PC-3 (cell line): ENCODE results near the gene ZNF878.

Experiments
- CTCF ChIP-seq: fragments of 300-600 bp; sonication (generic); conservative IDR thresholded peaks from 2 replicates; pipeline ENCODE4 v1.5.1; 2017; ENCODE audit warnings: antibody characterized with exemption, low read depth, mild to moderate bottlenecking, low read length
- EZH2 ChIP-seq: fragments of 300-600 bp; sonication (generic); IDR thresholded peaks from one replicate; pipeline ENCODE4 v1.6.1; 2017; ENCODE audit warnings: antibody characterized with exemption, mild to moderate bottlenecking, low read length; ENCODE audit not compliant: unreplicated experiment

GRCh38 chr19:12085074-12085818 is 32.5 kb upstream of the ZNF878 start:
- TF ChIP-seq EZH2 (no peak), CTCF (no peak)
